Measurements from ENCODE around the gene CNTN6. TPM values are rescaled to one million over a fixed set of nuclear protein-coding genes. Genes with fewer than 3 reads are reported as not detected.

CNTN6 gene
- total RNA-seq, 1 experiment from 2014 or later: not detected

- no peak overlapping the region for H4K8ac ChIP-seq (replicated peaks; ENCODE audit: insufficient read length, low read depth, low read length)
- no peaks in the 10 kb centered on the region for H3K23me2 ChIP-seq (ENCODE audit: insufficient read length, low read depth, low read length, poor library complexity, severe bottlenecking)
- no peaks in the 10 kb centered on the region for H3K79me1 ChIP-seq (ENCODE audit: insufficient read depth, low read depth, low read length, poor library complexity, severe bottlenecking)
- H3K23ac ChIP-seq (ENCODE audit: insufficient read length, low read depth, low read length): no peak overlapping the region
- H2BK15ac ChIP-seq (ENCODE audit: low read depth, low read length): no peak overlapping the region
- H2BK12ac ChIP-seq (ENCODE audit: insufficient read length, low read depth, low read length): no peak overlapping the region
- H3K27me3 ChIP-seq (ENCODE audit: insufficient read depth, low read length): no peaks in the 10 kb centered on the region
- no peaks in the 10 kb centered on the region for H3K4me1 ChIP-seq (ENCODE audit: insufficient read depth, low read length)
- no peak overlapping the region for H3K18ac ChIP-seq (ENCODE audit: insufficient read length, low read depth, low read length)
- H4K91ac ChIP-seq (ENCODE audit: insufficient read length, low read depth, low read length): no peak overlapping the region
- H3K56ac ChIP-seq (ENCODE audit: insufficient read length, low read depth, low read length): no peak overlapping the region
- no peak overlapping the region for H3K4me3 Mint-ChIP-seq
- no peaks in the 10 kb centered on the region for H3K4me1 Mint-ChIP-seq
- H3K9ac ChIP-seq (ENCODE audit: extremely low read depth, insufficient read length, low read length): no peak overlapping the region
- H3K36me3 Mint-ChIP-seq (ENCODE audit: insufficient read depth in 1 of 3, low read depth in 3 of 3): no peaks in the 10 kb centered on the region
- H3K14ac ChIP-seq (ENCODE audit: insufficient read depth, low read length): no peak overlapping the region
- H3K9me3 ChIP-seq (ENCODE audit: control insufficient read depth, low read depth, low read length): no peaks in the 10 kb centered on the region
- H3K27me3 Mint-ChIP-seq (ENCODE audit: low read depth): no peaks in the 10 kb centered on the region
- TF ChIP-seq CTCF (conservative IDR thresholded peaks at IDR 0.05): no peak
- no peaks in the 10 kb centered on the region for H3K9me3 Mint-ChIP-seq
- no peak overlapping the region for H2BK120ac ChIP-seq (ENCODE audit: low read depth, low read length, poor library complexity, severe bottlenecking)
- H3T11ph ChIP-seq (ENCODE audit: low read length): no peak overlapping the region
- peak overlapping the region in 1 of 3 experiments; percentile 58; a peak in 1 of 7 replicates for H3K27ac Mint-ChIP-seq
- no CpG with 5 or more reads among the region's 5 CpGs for WGBS (ENCODE audit: extremely low coverage, insufficient read length, low lambda C conversion rate)
- no peak overlapping the region for H2AFZ ChIP-seq (ENCODE audit: low read length)
- H2BK20ac ChIP-seq (ENCODE audit: low read depth, low read length, poor library complexity, severe bottlenecking): no peak overlapping the region
- no peak for DNase-seq
- H3K79me2 ChIP-seq (ENCODE audit: insufficient read depth, low read length): no peaks in the 10 kb centered on the region
- H3K4ac ChIP-seq (ENCODE audit: low read depth, low read length): no peak overlapping the region
- H3K27ac ChIP-seq (ENCODE audit: insufficient read length, low read depth, low read length): no peak overlapping the region
- no peak overlapping the region for H4K5ac ChIP-seq (ENCODE audit: insufficient read length, low read depth, low read length)
- H2BK5ac ChIP-seq (ENCODE audit: insufficient read length, low read length): no peak overlapping the region
- H2AK5ac ChIP-seq (ENCODE audit: insufficient read length, low read length): no peak overlapping the region
- H4K20me1 ChIP-seq (ENCODE audit: control insufficient read depth, insufficient read depth, insufficient read length): no peaks in the 10 kb centered on the region
- H3K4me2 ChIP-seq (ENCODE audit: insufficient read depth, insufficient read length, low read length): no peak overlapping the region
These were observed 20.8 kb upstream of the CNTN6 start for GRCh38 chr3:1072041-1072440.
